Spinal cord (tissue), 10 donors: ENCODE measurements around the gene VPS51. TPM values are rescaled to one million over a fixed set of nuclear protein-coding genes. Genes with fewer than 3 reads are reported as not detected.

ENCODE experiments used
- DNase-seq, 6 donors: peaks; one replicate each; pipeline versions ENCODE4 v3.0.0 to v3.0.0-alpha.2; 2013 to 2015; ENCODE audit warnings: low spot score in 6 of 6, low read depth in 4 of 6
- H3K27ac ChIP-seq: one replicate; pipeline ENCODE4 v1.5.1; 2013; ENCODE audit warnings: low read depth, low read length, control low read depth
- H3K27me3 ChIP-seq: one replicate; pipeline ENCODE4 v1.6.1; 2013; ENCODE audit warnings: low read length; ENCODE audit not compliant: control insufficient read depth, insufficient read depth
- H3K36me3 ChIP-seq: one replicate; pipeline ENCODE4 v1.6.1; 2013; ENCODE audit warnings: low read length; ENCODE audit not compliant: control insufficient read depth, insufficient read depth
- H3K4me1 ChIP-seq: one replicate; pipeline ENCODE4 v1.6.1; 2013; ENCODE audit warnings: low read length; ENCODE audit not compliant: control insufficient read depth, insufficient read depth
- H3K4me3 ChIP-seq: one replicate; pipeline ENCODE4 v1.5.1; 2013; ENCODE audit warnings: low read depth, low read length, control low read depth
- H3K9me3 ChIP-seq: one replicate; pipeline ENCODE4 v1.6.1; 2013; ENCODE audit warnings: low read length; ENCODE audit not compliant: control insufficient read depth, insufficient read depth
- WGBS: methylation state at CpG from one replicate; pipeline ENCODE4 v1.1.5; 2013; ENCODE audit warnings: missing lambda C conversion rate; ENCODE audit not compliant: insufficient coverage; 5-methylcytosine and 5-hydroxymethylcytosine counted together
- polyA plus RNA-seq, 2 donors: library from polyadenylated mRNA; unstranded; fragments of 120-200 nt; gene quantifications; one replicate each; pipeline ENCODE4 v1.2.1, GENCODE V29; 2013; ENCODE audit not compliant: insufficient read length in 2 of 2
- total RNA-seq, 2 donors: library from RNA; depleted of rRNA in 1 of 2; stranded (reverse); fragments of 120-200 nt in 1 of 2; fragments of >200 nt in 1 of 2; gene quantifications; one replicate each; pipeline versions ENCODE4 v1.2.3 to v1.2.4, GENCODE V29; 2013 to 2014
- donor health status: healthy.

The VPS51 gene
- total and polyA plus RNA-seq, 4 donors: 91.4 to 165 (median 140) TPM

GRCh38 chr11:65067446-65067845, 28.6 kb upstream of the VPS51 start:
- Histone ChIP-seq H3K4me3 (no peak overlapping the region), H3K27ac (no peak overlapping the region), H3K4me1 (no peaks in the 10 kb centered on the region), H3K9me3 (no peaks in the 10 kb centered on the region), H3K36me3 (no peaks in the 10 kb centered on the region), H3K27me3 (no peaks in the 10 kb centered on the region)
- 71% methylated on average over 8 of the region's 10 CpGs for WGBS
- DNase-seq: no peak

GRCh38 chr11:65069217-65069616, 26.8 kb upstream of the VPS51 start:
- Histone ChIP-seq H3K4me3 (no peak overlapping the region), H3K27ac (no peak overlapping the region), H3K4me1 (no peaks in the 10 kb centered on the region), H3K36me3 (no peaks in the 10 kb centered on the region), H3K27me3 (no peaks in the 10 kb centered on the region), H3K9me3 (no peaks in the 10 kb centered on the region)
- WGBS: 82% methylated on average over 3 of the region's 9 CpGs
- DNase-seq: no peak

GRCh38 chr11:65071907-65072630, 23.9 kb upstream of the VPS51 start:
- WGBS: 71% methylated on average over 3 of the region's 4 CpGs
- Histone ChIP-seq H3K27ac (no peak overlapping the region), H3K36me3 (no peaks in the 10 kb centered on the region), H3K27me3 (no peaks in the 10 kb centered on the region), H3K9me3 (no peaks in the 10 kb centered on the region), H3K4me1 (no peaks in the 10 kb centered on the region), H3K4me3 (no peak overlapping the region)
- DNase-seq: no peak

GRCh38 chr11:65072631-65072966, 23.4 kb upstream of the VPS51 start:
- no peak overlapping the region for H3K4me3 ChIP-seq
- DNase-seq: no peak
- no peaks in the 10 kb centered on the region for H3K9me3 ChIP-seq
- no peak overlapping the region for H3K27ac ChIP-seq
- H3K27me3 ChIP-seq: no peaks in the 10 kb centered on the region
- whole genome bisulfite sequencing: no CpG with 5 or more reads among the region's 1 CpG
- H3K4me1 ChIP-seq: no peaks in the 10 kb centered on the region
- peaks cover 1% of the 10 kb centered on the region for H3K36me3 ChIP-seq

- no peaks in the 10 kb centered on the region for H3K27me3 ChIP-seq
Observed at GRCh38 chr11:65077451-65077850, 18.6 kb upstream of the VPS51 start.

GRCh38 chr11:65078151-65078550, 17.9 kb upstream of the VPS51 start:
- WGBS: 74% methylated on average over 3 of the region's 3 CpGs
- peaks cover 14% of the 10 kb centered on the region for H3K36me3 ChIP-seq
- no peaks in the 10 kb centered on the region for H3K27me3 ChIP-seq
- peaks cover 6% of the 10 kb centered on the region for H3K4me1 ChIP-seq
- no peak overlapping the region for H3K4me3 ChIP-seq
- no peaks in the 10 kb centered on the region for H3K9me3 ChIP-seq
- DNase-seq: no peak
- H3K27ac ChIP-seq: no peak overlapping the region

More at GRCh38 chr11:65077451-65077850, 18.6 kb upstream of the VPS51 start:
- WGBS: 83% methylated on average over 4 of the region's 4 CpGs
- DNase-seq: no peak
- peaks cover 2% of the 10 kb centered on the region for H3K4me1 ChIP-seq
- H3K27ac ChIP-seq: no peak overlapping the region
- H3K9me3 ChIP-seq: no peaks in the 10 kb centered on the region
- peaks cover 14% of the 10 kb centered on the region for H3K36me3 ChIP-seq
- H3K4me3 ChIP-seq: no peak overlapping the region

- peaks cover 14% of the 10 kb centered on the region for H3K36me3 ChIP-seq
- no peaks in the 10 kb centered on the region for H3K27me3 ChIP-seq
- WGBS: 100% methylated on average over 2 of the region's 9 CpGs
- no peak for DNase-seq
- no peak overlapping the region for H3K4me3 ChIP-seq
- H3K4me1 ChIP-seq: peaks cover 13% of the 10 kb centered on the region
- no peak overlapping the region for H3K27ac ChIP-seq
- no peaks in the 10 kb centered on the region for H3K9me3 ChIP-seq
Observed at GRCh38 chr11:65078786-65079342, 17.1 kb upstream of the VPS51 start.

GRCh38 chr11:65083134-65083833, 12.7 kb upstream of the VPS51 start:
- no peaks in the 10 kb centered on the region for H3K27me3 ChIP-seq
- peak overlapping the region; percentile 98 for H3K27ac ChIP-seq
- H3K4me1 ChIP-seq: peaks cover 24% of the 10 kb centered on the region

GRCh38 chr11:65083834-65084597, 12.0 kb upstream of the VPS51 start, which contains the start of the genes CDCA5 and ZFPL1:
TSS of gene CDCA5 (minus strand) at chr11:65084040. CDS start at chr11:65083978, 62 bp downstream.
TSS of gene ZFPL1 (plus strand) at chr11:65084222. CDS start at chr11:65084699, 477 bp downstream.
- H3K9me3 ChIP-seq: no peaks in the 10 kb centered on the region
- H3K27ac ChIP-seq: peak within 1 kb of the TSS; percentile 98
- peaks cover 39% of the 10 kb centered on the region for H3K36me3 ChIP-seq
- peaks cover 24% of the 10 kb centered on the region for H3K4me1 ChIP-seq
- DNase-seq: peak; percentile 85 to 99 (median 93)
- no peaks in the 10 kb centered on the region for H3K27me3 ChIP-seq
- under 1% methylated on average over 77 of the region's 79 CpGs for WGBS
- peak within 1 kb of the TSS; percentile 85 for H3K4me3 ChIP-seq

More at GRCh38 chr11:65083134-65083833, 12.7 kb upstream of the VPS51 start:
- Histone ChIP-seq H3K36me3 (peaks cover 38% of the 10 kb centered on the region), H3K4me3 (peak overlapping the region; percentile 85), H3K9me3 (no peaks in the 10 kb centered on the region)
- WGBS: 0% methylated on average over 9 of the region's 13 CpGs
- no peak for DNase-seq
